ENCODE data around the gene NKAIN2. TPM values are rescaled to one million over a fixed set of nuclear protein-coding genes. Genes with fewer than 3 reads are reported as not detected.

NKAIN2 gene
- total RNA-seq, 1 experiment from 2014 or later: not detected

- H3K9ac ChIP-seq (ENCODE audit: low read length): no peak overlapping the region
- DNase-seq (ENCODE audit: low read depth, low spot score): no peak
- no peaks in the 10 kb centered on the region for H3K4me1 ChIP-seq (ENCODE audit: control insufficient read depth in 1 of 2, insufficient read depth in 2 of 2, low read length in 2 of 2)
- RAD21 ChIA-PET (ENCODE audit: low non-redundant PET in 1 of 2, low total read pairs in 2 of 2, uncharacterized antibody in 2 of 2, unreplicated experiment in 2 of 2): no interaction called here
- H3K36me3 ChIP-seq (ENCODE audit: control insufficient read depth in 1 of 2, insufficient read depth in 2 of 2, low read length in 2 of 2): no peaks in the 10 kb centered on the region
- no peak overlapping the region for H3K27ac ChIP-seq (ENCODE audit: low read depth, low read length)
- intact Hi-C loops (cut with micrococcal nuclease): no loop called here
- H3K4me2 ChIP-seq (ENCODE audit: low read length): no peak overlapping the region
- H3K79me2 ChIP-seq (ENCODE audit: insufficient read depth, low read length): no peaks in the 10 kb centered on the region
- H3K9me2 ChIP-seq (ENCODE audit: insufficient read depth): no peaks in the 10 kb centered on the region
- no peaks in the 10 kb centered on the region for H3K9me3 ChIP-seq (ENCODE audit: control insufficient read depth in 1 of 2, insufficient read depth in 1 of 2, low read depth in 1 of 2, low read length in 2 of 2)
- H3K4me3 ChIP-seq (replicated peaks in 1 of 2; ENCODE audit: low read depth in 1 of 2, low read length in 2 of 2): no peak overlapping the region
- ATAC-seq: no peak
- H2AFZ ChIP-seq (ENCODE audit: low read depth, low read length, poor library complexity, severe bottlenecking): no peak overlapping the region
- TF ChIP-seq YY1 (IDR thresholded peaks at IDR 0.05; ENCODE audit: extremely low read depth, insufficient replicate concordance, low read depth, low read length) (no peak), ZFX (IDR thresholded peaks at IDR 0.05) (no peak), TCF7L2 (IDR thresholded peaks at IDR 0.05; ENCODE audit: borderline replicate concordance, extremely low read depth, insufficient read depth, insufficient read length) (no peak), ZBTB33 (IDR thresholded peaks at IDR 0.05; ENCODE audit: extremely low read depth, insufficient replicate concordance, low read length) (no peak), EZH2phosphoT487 (IDR thresholded peaks at IDR 0.05; ENCODE audit: borderline replicate concordance) (no peak), RAD21 (IDR thresholded peaks at IDR 0.05; ENCODE audit: low read depth) (no peak), POLR2AphosphoS5 (IDR thresholded peaks at IDR 0.05; ENCODE audit: low read depth, low read length) (no peak), SP1 (IDR thresholded peaks at IDR 0.05; ENCODE audit: low read depth) (no peak), CBX3 (IDR thresholded peaks at IDR 0.05; ENCODE audit: low read depth) (no peak), ATF3 (IDR thresholded peaks at IDR 0.05) (no peak), ELF1 (IDR thresholded peaks at IDR 0.05; ENCODE audit: borderline replicate concordance, low read depth) (no peak), SIN3A (IDR thresholded peaks at IDR 0.05; ENCODE audit: low read depth) (no peak), POLR2A (IDR thresholded peaks at IDR 0.05; ENCODE audit: borderline replicate concordance, extremely low read depth, insufficient read depth, insufficient read length) (no peak), CTCF (IDR thresholded peaks at IDR 0.05 in 2 of 3, conservative IDR thresholded peaks at IDR 0.05 in 1 of 3; ENCODE audit: borderline replicate concordance in 1 of 3, insufficient read depth in 1 of 3, low read depth in 2 of 3, low read length in 2 of 3) (no peak), CEBPB (IDR thresholded peaks at IDR 0.05; ENCODE audit: low read depth) (no peak), EGR1 (IDR thresholded peaks at IDR 0.05; ENCODE audit: low read depth) (no peak), FOSL1 (IDR thresholded peaks at IDR 0.05; ENCODE audit: low read depth) (no peak), EZH2 (IDR thresholded peaks at IDR 0.05) (no peak), ZNF274 (IDR thresholded peaks at IDR 0.05; ENCODE audit: low read depth, low read length) (no peak), SRF (IDR thresholded peaks at IDR 0.05; ENCODE audit: low read depth) (no peak)
- POLR2A ChIA-PET: no interaction called here
- no peaks in the 10 kb centered on the region for H4K20me1 ChIP-seq (ENCODE audit: insufficient read depth)
- peaks cover 20% of the 10 kb centered on the region for H3K27me3 ChIP-seq (ENCODE audit: insufficient read depth, low read length)
- BruUV-seq (replicated peaks): no TSS peak
- CTCF ChIA-PET: no interaction called here
Measured at GRCh38 chr6:124607119-124607627, 803.5 kb downstream of the NKAIN2 start.
